GM19397 (cell line): Measurements from ENCODE around the gene CACNA2D3.

ENCODE experiments used
- ATAC-seq: cut with Tn5 transposase; IDR thresholded peaks from one replicate; pipeline ENCODE4 v1.9.1; 2021; ENCODE audit warnings: mild to moderate bottlenecking, moderate library complexity; ENCODE audit not compliant: unreplicated experiment

Gene CACNA2D3

DNA sequence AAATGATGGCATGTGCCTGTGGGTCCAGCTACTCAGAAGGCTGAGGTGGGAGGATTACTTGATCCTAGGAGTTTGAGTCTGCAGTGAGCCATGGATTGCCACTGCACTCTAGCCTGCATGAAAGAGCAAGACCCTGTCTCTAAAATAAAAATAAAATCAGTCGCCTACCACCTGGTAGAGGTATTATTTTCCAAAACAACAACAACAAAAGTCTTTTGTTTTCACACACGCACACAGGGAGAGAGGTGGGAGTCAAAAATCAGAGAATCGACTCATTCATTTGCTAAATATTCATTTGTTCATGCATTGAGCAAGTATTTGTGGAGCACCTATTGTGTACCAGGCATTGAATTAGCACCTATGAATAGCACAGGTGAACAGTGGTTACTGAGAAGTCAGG lies 587.4 kb downstream of the CACNA2D3 start:
- ATAC-seq = no peak

DNA sequence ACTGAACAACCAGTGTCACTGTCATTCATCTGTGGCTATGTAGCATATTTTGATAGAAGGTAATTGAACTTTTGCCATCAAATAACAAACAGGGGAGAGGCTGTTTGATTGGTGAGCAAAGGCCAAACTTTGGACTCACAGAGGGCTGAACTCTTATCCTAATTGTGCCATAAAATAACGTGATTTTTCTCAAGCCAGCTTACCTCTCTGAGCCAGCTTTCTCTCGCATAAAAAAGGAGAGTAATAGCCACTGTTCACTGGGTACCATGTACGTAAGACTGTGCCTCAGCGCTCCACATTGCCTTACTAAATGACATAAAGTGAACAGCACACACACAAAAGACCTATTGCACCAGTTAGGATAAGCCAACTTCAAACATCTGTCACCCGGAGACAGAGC lies 588.6 kb downstream of the CACNA2D3 start:
- no peak for ATAC-seq

DNA sequence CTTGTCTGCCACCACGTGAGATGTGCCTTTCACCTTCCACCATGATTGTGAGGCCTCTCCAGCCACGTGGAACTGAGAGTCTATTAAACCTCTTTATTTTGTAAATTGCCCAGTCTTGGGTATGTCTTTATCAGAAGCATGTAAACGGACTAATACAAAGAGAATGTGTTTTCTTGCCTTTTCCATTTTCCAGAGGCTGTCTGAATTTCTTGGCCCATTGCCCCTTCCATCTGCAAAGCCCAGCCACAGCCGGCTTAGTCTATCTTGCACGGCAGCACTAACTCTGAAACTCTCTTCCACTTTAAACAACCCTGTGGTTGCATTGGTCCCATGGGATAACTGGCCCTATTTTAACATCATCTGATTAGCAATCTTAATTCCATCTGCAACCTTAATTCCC lies 590.2 kb downstream of the CACNA2D3 start:
- ATAC-seq = no peak

DNA sequence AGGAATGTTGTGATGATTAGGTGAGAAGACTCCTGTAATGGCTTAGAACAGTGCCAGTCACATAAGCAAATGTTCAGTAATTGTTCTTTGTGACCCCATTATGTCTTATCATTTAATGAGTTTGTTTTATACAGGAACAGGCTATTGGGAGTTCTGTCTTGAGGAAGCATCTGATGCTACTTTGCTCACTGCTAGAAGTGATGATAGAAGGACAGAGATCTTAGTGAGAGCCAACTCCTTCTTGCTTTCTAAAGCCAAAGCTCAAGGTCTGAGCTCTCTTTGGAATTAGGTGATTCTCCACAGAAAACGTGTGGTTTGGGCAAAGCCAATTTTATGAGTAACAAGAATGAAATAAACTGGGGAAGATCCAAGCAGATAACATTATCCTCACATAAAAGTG lies 590.7 kb downstream of the CACNA2D3 start:
- no peak for ATAC-seq

DNA sequence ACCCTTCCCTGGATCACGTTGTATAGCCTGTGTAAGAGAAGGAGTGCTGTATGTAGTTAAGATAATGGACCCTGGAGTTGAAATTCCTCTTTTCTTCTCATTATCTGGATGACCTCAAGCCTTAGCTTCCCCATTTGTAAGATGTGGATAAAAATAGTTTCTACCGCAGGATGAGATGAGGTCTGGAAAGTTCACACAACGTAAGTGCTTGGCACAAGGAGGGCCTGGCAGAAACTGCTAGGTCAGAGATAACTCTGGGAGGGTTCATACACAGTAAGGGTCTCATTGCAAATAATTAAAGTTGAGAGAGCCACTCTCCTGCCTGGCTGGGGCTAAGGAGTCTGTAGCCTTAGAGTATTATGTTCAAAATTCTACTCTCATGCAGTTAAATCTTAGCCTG lies 591.1 kb downstream of the CACNA2D3 start:
- no peak for ATAC-seq

GRCh38 chr3:54714035-54714434 lies 591.7 kb downstream of the CACNA2D3 start:
- ATAC-seq = no peak

DNA sequence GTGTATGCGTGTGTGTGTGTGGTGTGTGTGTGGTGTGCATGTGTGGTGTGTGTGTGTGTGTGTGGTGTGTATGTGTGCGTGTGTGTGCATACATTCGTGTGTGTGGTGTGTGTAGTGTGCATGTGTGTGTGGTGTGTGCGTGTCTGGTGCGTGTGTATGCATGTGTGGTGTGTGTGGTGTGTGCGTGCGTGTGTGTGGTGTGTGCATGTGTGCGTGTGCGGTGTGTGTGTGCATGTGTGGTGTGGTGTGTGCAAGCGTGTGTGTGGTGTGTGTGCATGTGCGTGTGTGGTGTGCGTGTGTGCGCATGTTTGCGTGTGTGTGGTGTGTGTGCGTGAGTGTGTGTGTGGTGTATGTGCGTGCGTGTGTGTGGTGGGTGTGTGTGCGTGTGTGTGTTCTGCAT lies 595.2 kb downstream of the CACNA2D3 start:
- no peak for ATAC-seq

GRCh38 chr3:54719914-54720313 lies 597.6 kb downstream of the CACNA2D3 start:
- no peak for ATAC-seq

DNA sequence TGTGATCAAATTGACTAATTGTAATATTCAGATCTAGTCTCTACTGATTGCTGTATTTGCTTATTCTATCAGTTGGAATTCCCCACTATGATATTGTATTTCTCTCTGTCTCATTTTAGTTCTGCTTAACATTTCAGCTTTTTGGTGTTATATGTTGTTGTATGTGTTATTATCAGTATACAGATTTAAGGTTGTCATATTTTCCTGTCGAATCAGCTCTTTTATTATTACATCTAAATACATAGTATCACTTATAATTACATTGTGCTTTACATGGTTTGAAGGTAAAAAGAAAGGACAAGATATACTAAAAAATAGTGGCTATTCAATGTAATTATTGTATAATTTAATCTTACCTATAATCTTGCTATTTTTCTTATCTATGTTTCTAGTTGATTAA lies 598.3 kb downstream of the CACNA2D3 start:
- no peak for ATAC-seq

DNA sequence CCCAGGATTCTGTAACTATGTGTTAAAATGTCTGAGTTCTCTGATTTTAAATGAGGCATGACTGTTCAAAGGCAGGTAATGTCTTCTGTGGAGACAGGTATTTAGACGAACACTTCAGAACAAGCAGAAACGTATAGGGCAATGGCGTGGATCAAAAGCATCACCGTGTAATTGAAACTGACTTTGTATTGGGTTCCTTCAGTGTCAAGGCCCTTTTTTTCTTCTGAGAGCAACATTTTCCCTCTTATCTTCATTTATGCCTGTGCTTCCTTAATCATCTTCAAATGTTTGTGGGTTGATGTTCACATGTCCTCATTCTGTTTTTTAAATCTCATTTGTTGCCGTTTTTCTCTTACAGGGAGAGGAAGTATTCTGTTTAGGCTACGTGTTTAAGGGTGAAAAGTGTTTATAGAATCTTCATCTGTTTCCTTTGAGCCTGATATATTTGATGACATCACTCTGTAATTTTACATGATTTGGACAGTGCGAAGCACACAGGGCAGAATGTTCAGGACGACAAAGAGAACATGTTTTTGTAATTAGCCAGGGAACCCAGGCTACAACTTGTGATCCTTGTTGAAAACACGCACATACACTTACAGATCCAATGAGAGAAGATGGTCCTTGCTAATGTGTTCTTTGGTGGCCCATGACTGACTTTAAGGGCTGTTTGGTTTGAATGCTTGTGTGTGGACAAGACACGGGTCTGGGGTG lies 609.5 kb downstream of the CACNA2D3 start:
- no peak for ATAC-seq

- ATAC-seq = no peak
Observed at GRCh38 chr3:54733106-54734006, 611.0 kb downstream of the CACNA2D3 start.

DNA sequence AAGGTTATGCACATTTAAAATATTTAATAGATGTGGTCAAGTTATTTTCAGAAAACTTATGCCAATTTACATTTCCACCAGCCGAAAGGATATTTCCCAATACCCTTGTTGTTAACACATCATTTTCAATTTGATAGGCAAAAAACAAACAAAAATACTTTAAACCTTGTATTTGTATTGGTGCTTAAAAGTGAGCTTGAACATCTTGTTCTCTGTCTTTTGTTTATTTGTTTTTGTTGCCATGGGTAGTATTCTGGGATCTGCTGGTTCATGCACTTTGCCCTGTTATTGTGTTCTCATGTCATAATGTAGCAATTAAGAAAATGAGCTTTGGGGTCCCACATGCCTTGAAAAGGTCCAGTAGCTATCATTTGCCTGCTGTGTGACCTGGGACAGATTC lies 614.1 kb downstream of the CACNA2D3 start:
- no peak for ATAC-seq

- no peak for ATAC-seq
Observed at GRCh38 chr3:54743755-54744154, 621.4 kb downstream of the CACNA2D3 start.

DNA sequence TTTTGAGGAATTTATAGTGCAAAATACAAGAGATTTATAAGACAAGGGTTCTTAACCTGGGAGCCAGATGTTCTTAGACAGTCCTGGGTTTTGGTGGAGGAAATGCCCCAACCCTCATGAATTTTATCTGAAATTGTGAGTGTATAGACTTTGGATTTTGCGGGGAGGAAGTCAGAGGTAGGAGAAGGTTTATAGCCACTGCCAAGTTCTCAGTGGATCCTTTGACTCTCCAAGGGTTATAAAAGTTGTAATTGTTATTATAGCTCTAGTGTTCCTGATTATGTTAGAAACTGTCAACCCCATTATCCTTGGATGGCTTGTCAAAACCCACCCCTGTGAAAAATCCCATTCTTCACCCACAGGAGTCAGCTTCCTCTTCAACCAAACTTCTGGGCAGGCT lies 621.9 kb downstream of the CACNA2D3 start:
- no peak for ATAC-seq

GRCh38 chr3:54745843-54746242 lies 623.5 kb downstream of the CACNA2D3 start:
- ATAC-seq = no peak

- ATAC-seq = no peak
Observed at GRCh38 chr3:54746722-54747121, 624.4 kb downstream of the CACNA2D3 start.

- ATAC-seq = no peak
Observed at GRCh38 chr3:54755756-54756155, 633.4 kb downstream of the CACNA2D3 start.

- no peak for ATAC-seq
Observed at GRCh38 chr3:54756330-54756731, 634.0 kb downstream of the CACNA2D3 start.

GRCh38 chr3:54758461-54758860 lies 636.1 kb downstream of the CACNA2D3 start:
- no peak for ATAC-seq

- ATAC-seq = no peak
Observed at GRCh38 chr3:54759166-54759565, 636.8 kb downstream of the CACNA2D3 start.

GRCh38 chr3:54760201-54760600 lies 637.8 kb downstream of the CACNA2D3 start:
- no peak for ATAC-seq

GRCh38 chr3:54761637-54762036 lies 639.3 kb downstream of the CACNA2D3 start:
- ATAC-seq = no peak
